ENCODE results near the gene SH3BGRL2.

Gene SH3BGRL2

DNA sequence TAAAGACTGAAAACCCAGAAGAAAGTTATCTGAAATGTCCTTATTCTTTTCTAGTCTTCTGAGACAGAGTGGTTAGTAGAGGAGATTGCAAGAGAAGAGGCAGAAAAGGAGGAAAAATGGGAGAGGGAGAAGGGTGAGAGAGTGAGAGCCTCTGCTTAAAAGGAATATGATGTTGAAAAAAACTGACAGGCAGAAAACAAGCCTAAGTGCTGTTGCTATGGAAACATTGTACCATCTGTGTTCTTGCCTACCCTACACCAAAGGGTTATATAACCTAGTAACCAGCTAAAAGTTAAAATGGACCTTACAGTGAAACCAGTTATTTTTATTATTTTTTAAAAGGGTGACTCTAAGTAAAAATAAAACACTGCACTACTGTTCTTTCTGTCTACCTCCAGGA is 28.3 kb upstream of the SH3BGRL2 start:
- H3K9ac ChIP-seq, result no peak overlapping the region
- H2AFZ ChIP-seq, result no peak overlapping the region
- TF ChIP-seq, protein P1, sequence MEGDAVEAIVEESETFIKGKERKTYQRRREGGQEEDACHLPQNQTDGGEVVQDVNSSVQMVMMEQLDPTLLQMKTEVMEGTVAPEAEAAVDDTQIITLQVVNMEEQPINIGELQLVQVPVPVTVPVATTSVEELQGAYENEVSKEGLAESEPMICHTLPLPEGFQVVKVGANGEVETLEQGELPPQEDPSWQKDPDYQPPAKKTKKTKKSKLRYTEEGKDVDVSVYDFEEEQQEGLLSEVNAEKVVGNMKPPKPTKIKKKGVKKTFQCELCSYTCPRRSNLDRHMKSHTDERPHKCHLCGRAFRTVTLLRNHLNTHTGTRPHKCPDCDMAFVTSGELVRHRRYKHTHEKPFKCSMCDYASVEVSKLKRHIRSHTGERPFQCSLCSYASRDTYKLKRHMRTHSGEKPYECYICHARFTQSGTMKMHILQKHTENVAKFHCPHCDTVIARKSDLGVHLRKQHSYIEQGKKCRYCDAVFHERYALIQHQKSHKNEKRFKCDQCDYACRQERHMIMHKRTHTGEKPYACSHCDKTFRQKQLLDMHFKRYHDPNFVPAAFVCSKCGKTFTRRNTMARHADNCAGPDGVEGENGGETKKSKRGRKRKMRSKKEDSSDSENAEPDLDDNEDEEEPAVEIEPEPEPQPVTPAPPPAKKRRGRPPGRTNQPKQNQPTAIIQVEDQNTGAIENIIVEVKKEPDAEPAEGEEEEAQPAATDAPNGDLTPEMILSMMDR (IDR thresholded peaks at IDR 0.05), result no peak
- no peaks in the 10 kb centered on the region for H3K36me3 ChIP-seq (ENCODE audit: control insufficient read depth, insufficient read depth, low read length)
- peaks cover 2% of the 10 kb centered on the region for H3K79me2 ChIP-seq
- no peak overlapping the region for H3K4me3 ChIP-seq (ENCODE audit: low read depth, low read length)
- no peaks in the 10 kb centered on the region for H3K27me3 ChIP-seq (ENCODE audit: control insufficient read depth, insufficient read depth, low read length)
- H3K4me2 ChIP-seq (ENCODE audit: low read length), result no peak overlapping the region
- peaks cover 17% of the 10 kb centered on the region for H3K4me1 ChIP-seq
- no peak overlapping the region for H3K27ac ChIP-seq
- H3K9me3 ChIP-seq (ENCODE audit: control insufficient read depth, low read length), result no peaks in the 10 kb centered on the region

DNA sequence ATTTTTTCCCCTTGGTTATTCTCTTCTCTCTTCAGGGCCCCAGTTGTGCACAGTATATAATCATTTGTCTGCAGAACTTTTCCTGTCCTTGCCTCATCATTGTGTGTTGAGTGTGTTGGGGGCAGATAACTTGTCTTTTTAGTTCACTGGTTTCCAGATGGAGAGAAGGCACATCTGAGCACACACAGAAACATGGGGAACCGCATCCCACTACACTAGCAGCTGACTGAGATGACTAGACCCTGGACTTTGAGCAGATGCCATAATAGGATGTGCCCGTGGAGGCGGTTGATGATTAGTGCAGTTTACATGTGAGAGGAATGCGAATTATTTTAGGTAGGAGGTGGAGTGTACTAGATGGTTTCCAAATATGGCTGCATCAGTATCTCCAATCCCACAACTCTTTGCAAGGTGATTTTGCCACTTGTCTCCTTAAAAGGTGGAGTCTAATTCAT is 26.5 kb upstream of the SH3BGRL2 start:
- no peaks in the 10 kb centered on the region for H3K27me3 ChIP-seq (ENCODE audit: control insufficient read depth, insufficient read depth, low read length)
- no peak overlapping the region for H3K4me2 ChIP-seq (ENCODE audit: low read length)
- H2AFZ ChIP-seq, result no peak overlapping the region
- H3K4me3 ChIP-seq (ENCODE audit: low read depth, low read length), result no peak overlapping the region
- H3K79me2 ChIP-seq, result peaks cover 2% of the 10 kb centered on the region
- no peak overlapping the region for H3K27ac ChIP-seq
- H3K9me3 ChIP-seq (ENCODE audit: control insufficient read depth, low read length), result no peaks in the 10 kb centered on the region
- no peak overlapping the region for H3K9ac ChIP-seq
- TF ChIP-seq, protein P1 (IDR thresholded peaks at IDR 0.05), result no peak
- H3K4me1 ChIP-seq, result peaks cover 16% of the 10 kb centered on the region
- no peaks in the 10 kb centered on the region for H3K36me3 ChIP-seq (ENCODE audit: control insufficient read depth, insufficient read depth, low read length)

DNA sequence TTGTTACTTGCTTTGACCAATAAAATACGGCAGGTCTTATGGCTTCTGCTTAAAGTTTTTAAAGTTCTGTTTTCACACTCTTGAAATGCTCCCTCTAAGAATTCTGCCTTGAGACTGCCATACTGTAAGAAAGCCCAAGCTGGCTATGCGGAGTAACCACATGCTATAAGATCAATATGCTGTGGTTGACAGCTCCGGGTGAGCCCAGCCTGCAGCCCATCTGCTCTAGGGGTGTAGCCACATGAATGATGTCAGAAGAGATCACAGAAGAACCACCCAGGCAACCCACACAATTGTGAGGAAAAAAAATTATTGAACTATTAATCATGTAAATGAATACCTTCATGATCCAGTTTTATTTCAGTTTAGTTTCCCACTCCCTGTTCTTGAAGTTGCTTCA is 26.1 kb upstream of the SH3BGRL2 start:
- Histone ChIP-seq H3K27me3 (ENCODE audit: control insufficient read depth, insufficient read depth, low read length) (no peaks in the 10 kb centered on the region), H3K4me2 (ENCODE audit: low read length) (no peak overlapping the region), H3K36me3 (ENCODE audit: control insufficient read depth, insufficient read depth, low read length) (no peaks in the 10 kb centered on the region), H3K9me3 (ENCODE audit: control insufficient read depth, low read length) (no peaks in the 10 kb centered on the region), H3K4me1 (peaks cover 13% of the 10 kb centered on the region), H3K79me2 (no peaks in the 10 kb centered on the region), H3K9ac (no peak overlapping the region), H3K4me3 (ENCODE audit: low read depth, low read length) (no peak overlapping the region), H2AFZ (no peak overlapping the region), H3K27ac (no peak overlapping the region)
- TF ChIP-seq, protein P1 (IDR thresholded peaks at IDR 0.05), result no peak

DNA sequence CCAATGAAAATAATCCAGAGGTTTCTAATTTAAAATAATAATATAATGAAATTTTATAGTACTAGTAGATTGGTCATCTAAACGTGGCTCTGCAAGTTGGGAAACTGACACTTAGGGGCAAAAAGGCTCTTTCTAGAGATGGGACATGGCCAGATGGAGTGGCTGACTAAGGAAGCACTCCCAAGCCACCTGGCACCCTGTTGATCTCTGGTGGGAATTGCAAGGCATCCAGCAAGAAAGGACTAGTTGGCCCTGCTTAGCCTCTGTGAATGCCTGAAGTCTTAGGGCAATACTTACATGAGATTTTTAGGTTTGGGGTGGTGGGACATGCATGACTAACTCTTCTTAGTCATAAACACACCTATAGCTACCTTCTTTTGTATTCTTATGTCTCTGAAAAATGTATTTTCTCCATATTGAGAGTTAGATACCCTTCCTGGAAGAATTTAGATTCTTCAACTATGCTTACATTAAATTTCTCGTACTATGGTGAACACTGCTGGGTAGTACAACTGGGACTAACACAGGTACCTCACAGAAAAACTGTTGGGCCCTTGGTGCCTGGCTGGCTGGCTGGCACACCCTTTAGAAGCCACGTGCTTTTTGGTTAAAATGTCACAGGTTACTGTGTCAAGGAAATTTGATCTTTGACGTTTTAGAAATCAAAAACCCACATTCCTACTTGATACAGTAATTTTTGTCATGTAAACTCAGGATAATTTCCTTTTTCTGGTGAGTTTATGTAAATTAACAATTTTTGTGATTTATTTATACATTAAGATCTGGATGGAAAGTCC is 25.0 kb upstream of the SH3BGRL2 start:
- H3K79me2 ChIP-seq, result no peaks in the 10 kb centered on the region
- no peak overlapping the region for H3K4me3 ChIP-seq (ENCODE audit: low read depth, low read length)
- H2AFZ ChIP-seq, result no peak overlapping the region
- H3K9ac ChIP-seq, result no peak overlapping the region
- no peak overlapping the region for H3K4me2 ChIP-seq (ENCODE audit: low read length)
- TF ChIP-seq, protein P1 (IDR thresholded peaks at IDR 0.05), result no peak
- H3K27ac ChIP-seq, result no peak overlapping the region
- H3K4me1 ChIP-seq, result peaks cover 3% of the 10 kb centered on the region
- H3K9me3 ChIP-seq (ENCODE audit: control insufficient read depth, low read length), result no peaks in the 10 kb centered on the region
- H3K36me3 ChIP-seq (ENCODE audit: control insufficient read depth, insufficient read depth, low read length), result no peaks in the 10 kb centered on the region
- no peaks in the 10 kb centered on the region for H3K27me3 ChIP-seq (ENCODE audit: control insufficient read depth, insufficient read depth, low read length)

DNA sequence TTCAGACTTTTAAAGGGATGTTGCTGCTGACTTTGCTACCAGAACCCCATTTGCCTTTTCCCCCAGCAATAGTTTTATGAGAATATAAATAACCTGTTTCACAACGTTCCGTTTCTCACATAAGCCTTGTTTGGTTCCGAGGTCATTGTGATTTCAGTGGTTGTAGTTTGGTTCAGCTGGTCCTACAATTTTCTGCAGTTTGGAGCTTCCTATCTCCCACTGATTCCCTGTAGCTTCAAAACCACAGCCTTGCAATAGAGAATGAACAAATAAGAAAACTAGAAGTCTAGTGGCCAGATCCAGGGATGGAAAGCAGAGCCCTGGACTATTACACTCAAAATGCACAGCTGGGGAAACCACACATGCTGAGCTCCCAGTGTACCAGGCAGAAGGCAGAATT is 24.1 kb upstream of the SH3BGRL2 start:
- Histone ChIP-seq H3K9me3 (ENCODE audit: control insufficient read depth, low read length) (no peaks in the 10 kb centered on the region), H3K4me3 (ENCODE audit: low read depth, low read length) (no peak overlapping the region), H3K27ac (no peak overlapping the region), H3K9ac (no peak overlapping the region), H3K4me2 (ENCODE audit: low read length) (no peak overlapping the region), H3K36me3 (ENCODE audit: control insufficient read depth, insufficient read depth, low read length) (no peaks in the 10 kb centered on the region), H3K4me1 (peaks cover 3% of the 10 kb centered on the region), H2AFZ (no peak overlapping the region), H3K79me2 (no peaks in the 10 kb centered on the region), H3K27me3 (ENCODE audit: control insufficient read depth, insufficient read depth, low read length) (no peaks in the 10 kb centered on the region)
- TF ChIP-seq, protein P1 (IDR thresholded peaks at IDR 0.05), result no peak
